CD1c-positive myeloid dendritic cell (primary cell): ENCODE results near the gene PUS10.
A peak's percentile ranks its signal among the peaks of the same experiment; 100 is the strongest.
"Not testable (repeated sequence)": the region's sequence is repeated elsewhere in the genome, so short reads cannot be mapped to it uniquely, and the experiment has no call there.

Experiments used
- DNase-seq: peaks from one replicate; pipeline ENCODE4 v3.0.0-alpha.2; 2016; ENCODE audit errors: extremely low spot score

Gene PUS10

DNA sequence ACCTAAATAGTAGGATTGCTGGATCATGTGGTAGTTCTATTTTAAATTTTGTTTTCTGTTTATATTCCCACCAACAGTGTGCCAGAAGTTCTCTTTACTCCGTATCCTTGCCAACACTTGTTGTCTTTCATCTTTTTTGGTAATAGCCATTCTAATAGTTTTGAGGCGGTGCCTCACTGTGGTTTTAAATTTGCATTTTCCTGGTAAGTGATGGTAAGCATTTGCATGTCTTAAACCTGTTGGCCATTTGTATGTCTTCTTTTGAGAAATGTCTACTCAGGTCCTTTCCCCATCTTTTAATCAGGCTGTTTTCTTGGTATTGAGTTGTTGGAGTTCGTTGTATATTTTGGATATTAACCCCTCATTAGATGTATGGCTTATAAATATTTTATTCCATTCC, 85.1 kb downstream of the PUS10 start:
- DNase-seq: no peak

DNA sequence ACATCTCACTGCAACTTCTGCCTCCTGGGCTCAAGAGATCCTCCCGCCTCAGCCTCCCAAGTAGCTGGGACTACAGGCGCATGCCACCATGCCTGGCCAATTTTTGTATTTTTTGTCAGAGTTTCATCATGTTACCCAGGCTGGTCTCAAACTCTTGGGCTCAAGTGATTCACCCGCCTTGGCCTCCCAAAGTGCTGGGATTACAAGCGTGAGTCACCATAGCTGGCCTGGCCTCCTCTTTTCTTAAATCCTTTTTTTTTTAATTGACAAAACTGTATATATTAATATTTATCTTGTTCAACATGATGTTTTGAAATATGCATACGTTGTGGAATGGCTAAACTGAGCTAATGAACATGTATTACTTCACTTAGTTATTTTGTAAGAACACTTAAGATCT, 86.0 kb downstream of the PUS10 start:
- not testable (repeated sequence) for DNase-seq

DNA sequence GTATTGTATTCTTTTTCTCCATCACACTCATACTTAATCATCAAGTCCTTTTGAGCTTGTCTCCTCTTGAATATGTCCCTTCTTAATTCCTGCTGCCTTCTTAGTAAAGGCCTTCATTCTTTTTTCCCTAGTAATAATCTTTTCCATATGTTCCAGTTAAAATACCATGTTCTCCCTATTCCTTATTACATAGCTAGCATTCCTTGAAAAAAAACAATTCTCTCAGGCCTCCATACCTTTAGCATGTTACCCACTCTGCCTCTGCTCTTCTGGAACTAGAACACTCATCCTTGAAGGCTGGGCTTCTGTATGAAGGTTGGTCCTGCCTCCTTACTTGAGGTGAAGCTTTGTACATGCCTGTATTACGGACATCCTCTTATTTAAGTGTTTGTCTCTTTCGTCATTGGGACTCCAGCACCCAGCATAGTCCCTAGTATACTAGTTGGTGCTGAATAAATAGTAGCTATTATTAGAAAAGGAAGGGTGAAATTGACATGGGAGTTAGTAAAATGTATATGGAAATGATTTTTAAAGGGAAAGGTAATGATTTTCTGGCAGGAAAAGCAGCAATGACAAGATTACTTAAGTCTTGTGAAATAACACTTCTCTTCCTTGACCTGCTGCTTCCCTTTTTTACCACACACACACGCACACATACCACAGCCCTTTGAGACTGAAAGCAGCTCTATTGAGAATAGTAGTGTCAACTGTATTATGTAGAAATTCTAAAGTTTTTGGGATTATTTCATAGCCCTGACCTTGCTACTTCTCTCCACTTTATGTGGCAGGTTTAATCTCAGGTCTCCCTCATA, 91.1 kb downstream of the PUS10 start:
- peak; percentile 87 for DNase-seq

DNA sequence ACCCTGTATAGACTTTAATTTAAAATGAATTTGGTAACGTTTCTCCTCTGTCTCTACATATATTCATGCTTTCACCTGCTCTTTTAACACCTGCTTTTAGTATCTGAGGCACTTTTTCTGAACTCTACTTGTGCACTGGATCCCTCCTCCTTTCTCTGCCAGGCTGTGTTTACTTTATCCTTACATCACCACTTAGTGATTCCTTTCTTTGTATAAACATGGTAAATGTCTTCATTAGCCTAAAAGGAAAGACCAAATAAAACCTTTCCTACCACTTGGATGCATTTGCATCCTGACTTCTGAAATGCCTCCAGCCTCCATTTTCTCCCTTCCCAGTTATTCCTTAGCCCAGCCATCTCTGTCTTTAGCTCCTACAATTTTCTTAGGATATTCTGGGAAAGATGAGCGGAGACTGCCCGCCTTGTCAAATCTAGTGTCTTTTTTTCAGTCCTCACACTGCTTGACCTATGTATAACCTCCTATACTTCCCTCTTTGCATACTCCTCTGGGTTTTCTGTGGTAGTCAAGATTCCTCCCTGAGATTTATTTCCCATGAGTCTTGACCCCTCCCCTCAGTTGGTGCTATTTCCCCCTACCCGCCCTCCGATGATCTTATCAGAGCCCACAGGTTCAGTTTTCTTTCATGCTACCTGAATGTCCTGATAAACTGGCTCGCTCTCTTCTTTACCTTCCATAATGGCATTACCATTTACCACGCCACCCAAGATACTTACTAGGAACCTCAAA, 91.9 kb downstream of the PUS10 start:
- DNase-seq: peak; percentile 62

DNA sequence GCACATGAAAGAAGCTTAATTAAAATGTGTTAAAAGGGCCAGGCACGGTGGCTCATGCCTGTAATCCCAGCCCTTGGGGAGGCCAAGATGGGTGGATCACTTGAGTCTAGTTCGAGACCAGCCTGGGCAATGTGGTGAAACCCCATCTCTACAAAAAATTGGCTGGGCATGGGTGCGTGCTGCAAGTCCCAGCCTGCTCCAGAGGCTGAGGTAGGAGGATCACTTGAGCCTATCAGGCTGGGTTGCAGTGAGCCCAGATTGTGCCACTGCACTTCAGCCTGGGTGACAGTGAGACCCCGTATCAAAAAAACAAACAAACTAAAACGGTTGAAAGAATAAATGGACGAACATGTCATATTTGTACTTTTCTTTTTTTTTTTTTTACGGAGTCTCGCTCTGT, 110.7 kb downstream of the PUS10 start:
- DNase-seq: no peak

DNA sequence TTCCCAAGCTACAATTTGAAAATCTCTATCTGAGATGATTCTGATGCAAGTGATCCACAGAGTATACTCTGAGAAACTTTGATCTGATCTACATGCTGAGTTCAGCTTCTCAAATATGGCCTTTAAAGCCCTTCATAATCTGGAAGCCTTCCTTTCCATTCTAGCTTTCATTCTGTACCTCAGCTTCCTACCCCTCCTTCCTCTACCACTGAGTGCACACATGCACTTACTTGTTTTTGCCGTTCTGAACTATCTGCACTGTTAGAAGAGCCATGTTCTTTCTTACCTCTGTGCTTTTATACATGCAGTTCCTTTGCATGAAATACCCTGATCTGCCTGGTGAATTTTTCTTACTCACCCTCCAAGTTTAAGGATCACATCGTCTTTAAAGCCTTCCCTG, 111.7 kb downstream of the PUS10 start:
- no peak for DNase-seq

DNA sequence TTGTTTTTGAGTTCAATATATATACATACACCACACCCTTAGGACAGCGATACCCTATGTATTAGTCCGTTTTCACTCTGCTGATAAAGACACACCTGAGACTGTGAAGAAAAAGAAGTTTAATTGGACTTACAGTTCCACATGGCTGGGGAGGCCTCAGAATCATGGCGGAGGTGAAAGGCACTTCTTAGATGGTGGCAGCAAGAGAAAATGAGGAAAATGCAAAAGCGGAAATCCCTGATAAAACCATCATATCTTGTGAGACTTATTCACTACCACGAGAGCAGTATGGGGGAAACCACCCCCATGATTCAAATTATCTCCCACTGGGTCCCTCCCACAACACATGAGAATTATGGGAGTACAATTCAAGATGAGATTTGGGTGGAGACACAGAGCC, 112.2 kb downstream of the PUS10 start:
- DNase-seq: not testable (repeated sequence)

DNA sequence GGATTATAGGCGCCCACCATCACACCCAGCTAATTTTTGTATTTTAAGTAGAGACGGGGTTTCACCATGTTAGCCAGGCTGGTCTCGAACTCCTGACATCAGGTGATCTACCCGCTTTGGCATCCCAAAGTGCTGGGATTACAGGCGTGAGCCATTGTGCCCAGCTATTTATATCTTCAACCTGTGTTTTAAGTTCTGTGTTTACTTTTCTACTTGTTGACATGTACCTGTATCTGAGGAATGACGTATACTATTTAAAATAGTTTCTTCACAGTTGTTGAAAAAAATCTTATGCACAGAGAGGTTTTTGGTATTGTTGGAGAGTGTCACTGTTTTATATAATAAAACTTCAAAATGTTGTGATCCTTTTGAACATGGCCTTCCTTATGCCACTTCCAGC, 116.8 kb downstream of the PUS10 start:
- DNase-seq: not testable (repeated sequence)

DNA sequence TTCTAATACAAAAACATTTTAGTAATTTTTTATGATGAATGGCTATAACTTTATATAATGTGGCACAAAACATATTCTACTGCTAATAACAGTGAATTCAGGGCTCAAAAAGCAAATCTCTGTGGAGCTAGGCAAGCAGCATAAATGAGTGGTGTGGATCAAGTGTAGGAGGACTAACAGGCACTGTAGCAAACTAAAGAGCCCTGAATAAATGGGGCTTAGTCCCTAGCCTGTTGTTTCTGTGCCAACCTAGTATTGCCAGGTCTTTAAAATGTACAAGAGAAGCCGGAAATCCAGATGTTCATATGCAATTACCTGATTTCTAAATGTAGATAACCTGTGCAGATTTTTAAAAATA, 118.2 kb downstream of the PUS10 start:
- no peak for DNase-seq

DNA sequence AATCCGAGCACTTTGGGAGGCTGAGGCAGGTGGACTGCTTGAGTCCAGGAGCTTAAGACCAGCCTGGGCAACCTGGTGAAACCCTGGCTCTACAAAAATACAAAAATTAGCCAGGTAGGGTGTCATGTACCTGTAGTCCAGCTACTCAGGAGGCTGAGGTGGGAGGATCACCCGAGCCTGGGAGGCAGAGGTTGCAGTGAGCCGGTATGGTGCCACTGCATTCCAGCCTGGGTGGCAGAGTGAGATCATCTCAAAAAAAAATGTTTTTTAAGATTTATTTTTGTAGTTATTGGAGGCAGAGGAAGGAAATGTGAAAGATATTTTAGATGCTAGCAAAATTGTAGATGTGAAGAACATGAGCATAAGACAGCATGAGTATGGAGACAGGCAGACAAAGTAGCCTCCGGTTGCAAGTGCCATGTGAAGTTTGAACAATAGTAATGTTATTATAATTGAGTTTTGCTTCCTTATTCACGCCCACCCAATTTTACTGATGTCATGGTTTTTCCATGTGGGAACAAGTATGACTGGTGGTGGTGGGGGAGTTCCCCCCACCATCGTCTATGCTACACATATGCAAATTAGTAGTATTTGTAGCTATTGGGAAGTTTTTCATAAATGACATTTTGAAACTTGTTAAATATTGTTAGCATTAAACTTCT, 118.7 kb downstream of the PUS10 start:
- DNase-seq: peak; percentile 89

DNA sequence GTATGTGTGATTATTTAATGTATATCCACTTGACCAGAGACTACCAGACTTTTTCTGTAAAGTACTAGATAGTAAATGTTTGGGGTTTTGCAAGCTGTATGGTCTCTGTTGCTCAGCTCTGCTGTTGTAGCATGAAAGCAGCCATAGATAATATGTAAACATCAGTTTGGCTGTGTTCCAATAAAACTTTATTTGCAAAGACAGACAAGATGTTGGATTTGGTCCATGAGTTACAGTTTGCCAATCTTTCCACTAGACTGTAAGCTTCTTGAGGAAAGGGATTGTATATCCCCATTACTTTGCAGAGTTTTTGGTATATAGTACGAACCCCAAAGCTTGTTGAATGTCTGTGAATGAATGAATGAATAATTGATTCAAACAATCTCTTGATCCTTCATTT, 119.5 kb downstream of the PUS10 start:
- DNase-seq: no peak
